GM19238 (cell line): ENCODE data around the gene ITGA2.

Source experiments
- DNase-seq: peaks from one replicate; pipeline ENCODE4 v3.0.0; 2011; ENCODE audit warnings: low spot score; ENCODE audit not compliant: insufficient read length

The ITGA2 gene

DNA sequence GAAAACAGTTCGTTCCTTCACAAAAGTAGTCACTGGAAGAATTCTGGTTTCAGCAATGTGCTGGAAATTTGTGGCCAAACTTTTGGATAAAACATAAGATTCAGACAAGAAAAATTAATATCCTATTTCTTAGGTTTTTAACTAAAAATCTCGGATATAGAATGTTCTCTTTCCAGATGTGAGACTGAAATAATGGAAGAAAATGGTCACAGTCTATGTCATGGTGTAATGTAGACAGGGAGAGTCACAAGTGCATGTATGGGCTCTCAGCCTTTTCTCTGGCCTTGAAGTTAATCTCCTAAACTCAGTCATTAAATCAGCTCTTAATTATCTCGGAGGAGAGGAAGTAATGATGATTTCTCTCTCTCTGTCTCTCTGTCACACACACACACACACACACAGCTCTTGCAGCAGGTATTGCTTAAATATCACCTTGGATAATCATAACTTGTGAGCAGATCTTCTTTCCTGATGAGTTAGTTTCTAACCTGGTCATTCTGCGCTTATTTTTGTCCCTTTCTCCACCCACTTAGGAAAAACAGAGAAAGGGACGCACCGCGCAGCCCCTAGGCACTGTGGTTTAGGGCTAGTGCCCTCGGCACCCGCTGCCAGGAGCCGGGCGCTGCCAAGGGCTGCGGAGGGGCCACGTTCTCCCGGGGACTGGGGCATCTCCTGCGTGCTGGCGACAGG lies 672 bp upstream of the ITGA2 start:
- DNase-seq, result no peak

DNA sequence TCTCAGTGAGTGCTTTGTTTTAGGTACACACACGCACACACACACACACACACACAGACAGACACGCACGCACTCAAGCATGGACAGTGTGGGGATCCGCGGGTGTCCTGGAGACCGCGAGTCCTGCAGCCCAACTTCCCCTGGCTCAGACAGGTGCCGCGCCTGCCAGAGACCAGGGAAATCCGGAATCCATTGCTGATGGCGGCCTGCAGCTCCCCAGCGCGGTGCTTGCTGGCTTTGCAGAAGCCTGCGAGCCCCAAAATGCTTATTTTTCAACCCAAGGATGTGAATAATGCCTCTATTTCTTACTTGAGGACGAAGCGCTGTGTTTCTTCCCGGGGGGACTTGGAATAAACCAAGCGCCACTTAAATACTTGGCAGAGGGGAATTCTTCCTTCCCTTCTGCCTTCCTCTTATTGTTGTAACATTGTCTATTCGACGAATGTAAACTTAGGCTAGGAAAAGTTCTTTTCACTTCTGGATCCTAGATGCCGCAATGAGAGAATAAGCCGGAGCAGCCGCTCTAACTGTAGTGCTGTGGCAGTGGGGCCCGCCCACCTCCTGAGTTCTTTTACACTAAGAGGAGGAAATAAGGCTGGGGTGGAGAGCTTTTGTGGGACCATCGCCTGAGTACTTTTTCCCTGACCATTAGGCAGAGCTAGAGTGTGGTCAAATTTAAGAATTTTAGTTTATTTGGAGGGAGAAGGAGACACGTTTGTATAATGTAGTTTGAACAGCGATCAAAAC lies 802 bp downstream of the ITGA2 start:
- DNase-seq, result no peak

DNA sequence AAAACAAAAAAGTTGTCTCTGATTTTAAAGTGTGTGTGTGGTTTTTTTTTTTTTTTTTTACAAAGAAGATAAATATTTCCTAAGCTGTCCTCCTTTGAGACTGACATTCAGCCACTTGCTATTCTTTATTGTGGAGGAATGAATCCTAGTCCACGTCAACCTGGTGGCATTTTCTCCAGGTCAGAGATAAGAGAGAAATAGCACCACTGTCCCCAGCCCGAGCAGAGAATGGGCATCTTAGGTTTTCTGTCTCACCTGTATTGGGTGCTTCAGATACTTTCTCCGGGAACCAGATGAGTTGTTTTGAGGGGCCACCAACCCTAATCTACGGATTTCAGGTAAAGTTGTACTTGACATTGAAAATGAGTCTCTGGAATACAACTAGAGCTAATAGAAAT lies 1.4 kb downstream of the ITGA2 start:
- DNase-seq, result no peak

DNA sequence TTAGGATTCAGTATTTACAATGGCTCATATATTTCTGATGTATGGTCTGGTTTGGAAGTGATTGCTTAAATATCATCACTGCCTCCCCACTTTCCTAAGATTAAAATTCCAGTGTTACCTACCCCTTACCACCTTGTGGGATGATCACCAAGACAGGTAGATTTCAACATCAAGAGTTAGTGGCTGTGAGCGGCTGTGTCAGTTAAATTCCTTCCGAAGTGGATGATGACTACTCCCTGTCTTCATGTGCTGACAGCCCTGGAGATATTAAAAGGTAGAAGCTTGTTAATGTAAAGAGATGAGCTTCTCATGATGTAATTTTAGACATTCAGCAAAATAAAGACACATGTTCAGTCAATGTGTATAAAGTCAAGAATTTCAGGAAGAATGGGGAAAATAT lies 4.2 kb downstream of the ITGA2 start:
- no peak for DNase-seq

DNA sequence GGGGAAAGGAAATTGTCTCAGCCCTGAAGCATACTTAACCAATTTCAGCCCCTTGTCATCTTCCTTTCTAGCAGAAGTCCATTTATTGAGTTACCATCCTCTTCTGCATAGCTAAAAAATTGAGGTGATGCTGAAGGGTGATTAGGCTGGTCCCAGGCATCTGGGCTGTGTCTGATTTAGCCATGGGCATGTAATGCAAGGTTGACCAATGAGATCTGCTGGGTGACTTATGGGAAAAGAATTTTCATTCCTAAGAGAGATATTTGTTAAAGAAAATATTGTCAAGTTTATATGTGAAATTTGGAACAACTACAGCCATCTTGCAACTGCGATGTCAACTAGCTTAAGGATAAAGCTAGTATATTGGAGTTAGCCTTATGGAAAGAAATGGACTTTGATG lies 5.1 kb downstream of the ITGA2 start:
- no peak for DNase-seq

DNA sequence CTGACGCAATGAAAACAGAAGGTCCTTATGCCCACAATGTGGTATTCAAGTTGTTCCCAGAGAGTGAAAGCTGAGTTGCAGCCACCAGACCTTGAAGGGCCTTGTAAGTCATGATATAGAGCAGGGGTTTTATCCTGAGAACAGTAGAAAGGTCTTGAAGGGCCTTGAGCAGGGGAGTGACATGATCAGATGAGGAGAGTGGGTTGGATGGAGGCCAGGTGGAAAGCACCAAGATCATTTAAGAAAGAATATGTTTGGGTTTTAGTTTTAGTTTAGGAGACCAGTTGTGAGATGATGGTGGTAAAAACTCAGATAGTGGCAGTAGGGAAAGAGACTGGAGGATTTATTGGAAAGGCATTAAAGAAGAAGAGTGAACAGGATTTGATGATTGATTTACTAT lies 5.9 kb downstream of the ITGA2 start:
- DNase-seq, result no peak

DNA sequence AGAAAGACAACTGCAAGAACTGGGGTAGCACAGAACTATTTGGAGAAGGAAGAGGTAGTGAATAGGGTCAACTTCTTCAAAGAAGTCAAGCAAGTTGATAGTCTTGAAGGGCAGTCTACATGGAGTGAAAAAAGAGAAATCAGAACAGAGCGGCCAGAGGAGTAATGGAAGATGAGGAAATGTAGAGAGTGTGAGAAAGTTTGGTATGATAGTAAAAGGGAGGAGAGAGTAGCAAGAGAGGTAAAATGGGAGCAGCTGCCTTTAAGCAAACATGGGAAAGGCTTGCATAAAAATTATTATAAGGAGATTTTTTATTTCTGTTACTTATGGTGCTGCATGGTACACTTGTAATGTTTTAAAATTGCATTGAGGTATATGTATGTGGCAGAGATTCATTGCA lies 6.8 kb downstream of the ITGA2 start:
- DNase-seq, result no peak

DNA sequence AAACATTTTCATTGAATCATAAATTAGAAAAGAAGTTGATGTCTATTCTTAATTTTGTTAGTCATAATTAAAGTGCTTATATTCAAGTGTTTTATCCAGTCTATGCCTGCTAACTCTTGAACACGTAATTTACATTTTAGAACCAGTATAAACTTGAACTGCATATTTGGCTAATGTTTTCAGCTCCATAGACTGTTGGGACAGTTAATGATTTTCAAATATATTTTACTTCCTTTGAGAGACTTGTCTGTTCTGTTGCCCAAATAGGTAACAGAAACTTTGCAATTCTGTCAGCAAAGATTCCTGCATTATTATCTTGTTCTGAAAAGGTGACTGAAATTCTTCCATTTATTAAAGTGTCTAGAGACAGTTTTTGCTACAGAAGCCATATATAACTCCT lies 7.8 kb downstream of the ITGA2 start:
- DNase-seq, result no peak

DNA sequence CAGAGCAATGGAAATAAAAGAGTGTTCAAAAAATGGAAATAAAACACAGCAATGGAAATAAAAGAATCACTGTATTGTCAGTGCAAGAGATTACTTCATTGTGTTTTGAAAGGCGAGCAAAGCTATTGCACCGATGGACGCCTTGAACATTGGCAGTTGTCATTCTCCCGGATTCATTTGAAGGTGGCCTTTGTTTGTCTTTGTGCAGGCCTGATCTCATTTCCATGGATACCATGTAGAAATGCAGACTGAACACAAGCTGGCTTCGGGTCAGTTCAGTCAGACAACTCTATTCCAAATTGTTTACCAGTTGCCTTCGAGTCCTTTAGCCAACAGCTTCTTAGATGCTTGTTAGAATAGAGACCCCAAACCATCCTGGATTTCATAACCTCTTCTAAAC lies 8.3 kb downstream of the ITGA2 start:
- no peak for DNase-seq

DNA sequence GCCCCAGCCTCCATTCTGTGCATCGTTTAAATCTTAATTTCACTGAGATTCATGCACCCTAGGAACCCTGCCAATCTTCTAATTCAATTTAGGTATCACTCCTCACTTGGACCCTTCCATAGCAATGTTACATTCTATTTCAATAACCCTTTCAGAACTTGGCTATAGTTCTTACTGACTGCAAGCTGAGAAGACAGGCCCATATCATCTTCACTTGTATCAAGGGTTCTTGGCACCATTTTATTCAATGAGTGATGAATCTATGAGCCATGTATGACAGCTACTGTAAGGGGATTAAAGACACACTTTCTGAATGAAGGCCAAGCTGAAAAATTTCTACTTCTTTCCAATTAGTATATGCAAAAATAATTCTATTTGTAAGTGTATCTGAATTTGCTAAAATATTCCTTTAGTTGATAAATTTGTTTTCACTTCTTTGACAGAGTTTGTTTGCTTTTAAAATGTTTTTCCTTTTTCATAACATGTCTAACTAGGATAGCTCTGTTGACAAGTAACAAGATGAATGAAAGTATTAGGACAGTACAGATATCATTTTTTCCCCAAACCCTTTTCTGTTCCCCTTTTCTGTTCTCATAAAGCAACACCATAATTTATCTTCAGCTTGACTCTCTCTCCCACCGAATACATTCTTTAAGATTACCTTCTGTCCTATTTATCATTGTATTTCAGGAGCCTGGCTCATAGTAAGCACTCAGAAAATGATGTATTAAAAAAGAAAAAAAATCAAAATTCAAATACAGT lies 9.6 kb downstream of the ITGA2 start:
- DNase-seq, result no peak

DNA sequence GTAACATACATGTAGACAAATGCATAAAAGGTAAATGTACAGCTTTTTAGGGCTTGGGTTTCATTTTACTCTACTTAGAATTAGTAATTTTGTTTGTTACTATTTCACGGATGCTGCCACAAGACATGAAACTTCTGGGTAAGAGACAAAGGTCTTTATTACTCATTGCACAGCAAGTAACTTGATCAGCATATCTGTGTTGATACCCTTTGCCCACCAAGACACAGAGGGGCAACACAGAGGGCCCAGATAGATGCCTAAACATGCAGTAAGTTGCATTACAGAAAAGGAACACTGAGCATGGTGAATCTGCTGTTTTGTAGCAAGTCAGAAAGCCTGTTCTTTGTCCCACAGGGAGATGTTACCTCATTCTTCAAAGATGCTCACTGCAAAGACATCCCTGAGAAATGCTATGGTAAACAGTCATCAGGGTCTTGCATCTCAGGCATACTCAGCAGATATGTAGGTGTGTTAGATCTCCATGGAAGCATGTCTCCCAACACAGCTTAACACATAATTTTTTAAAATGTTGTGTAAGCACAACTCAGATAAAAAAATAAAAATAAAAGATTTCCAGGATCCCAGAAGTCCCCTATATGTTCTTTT lies 10.3 kb downstream of the ITGA2 start:
- DNase-seq, result no peak

DNA sequence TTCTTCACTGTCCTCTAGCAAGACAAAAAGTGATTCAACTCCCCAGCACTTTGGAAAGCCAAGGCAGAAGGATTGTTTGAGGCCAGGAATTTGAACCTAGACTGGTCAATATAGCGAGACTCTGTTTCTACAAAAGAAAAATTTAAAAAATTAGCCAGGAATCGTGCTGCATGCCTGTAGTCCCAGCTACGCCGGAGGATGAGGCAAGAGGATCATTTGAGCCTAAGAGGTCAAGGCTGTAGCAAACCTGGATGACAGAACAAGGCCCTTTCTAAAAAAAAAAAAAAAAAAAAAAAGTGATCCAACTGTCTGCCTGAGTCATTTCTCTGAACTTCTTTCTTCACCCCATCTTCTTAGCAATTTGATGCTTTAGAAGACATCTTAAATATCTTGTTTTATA lies 12.4 kb downstream of the ITGA2 start:
- no peak for DNase-seq

DNA sequence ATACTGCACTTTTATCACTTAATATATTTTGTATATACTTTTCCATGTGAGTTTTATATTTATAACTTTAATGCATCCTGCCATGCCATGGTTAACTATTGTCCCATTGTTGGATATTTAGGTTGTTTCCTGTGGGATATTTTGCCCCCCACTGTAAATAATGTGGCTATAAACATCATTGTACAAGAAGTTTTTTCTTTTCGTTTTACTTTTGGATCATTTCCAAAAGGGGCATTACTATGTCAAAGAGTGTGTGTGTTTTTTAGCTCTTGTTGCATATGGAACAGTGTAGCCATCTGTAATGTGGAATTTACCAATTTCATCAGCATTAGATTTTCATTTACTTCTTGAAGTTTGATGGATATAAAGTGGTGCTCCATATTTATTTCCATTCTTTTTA lies 13.3 kb downstream of the ITGA2 start:
- DNase-seq, result no peak

DNA sequence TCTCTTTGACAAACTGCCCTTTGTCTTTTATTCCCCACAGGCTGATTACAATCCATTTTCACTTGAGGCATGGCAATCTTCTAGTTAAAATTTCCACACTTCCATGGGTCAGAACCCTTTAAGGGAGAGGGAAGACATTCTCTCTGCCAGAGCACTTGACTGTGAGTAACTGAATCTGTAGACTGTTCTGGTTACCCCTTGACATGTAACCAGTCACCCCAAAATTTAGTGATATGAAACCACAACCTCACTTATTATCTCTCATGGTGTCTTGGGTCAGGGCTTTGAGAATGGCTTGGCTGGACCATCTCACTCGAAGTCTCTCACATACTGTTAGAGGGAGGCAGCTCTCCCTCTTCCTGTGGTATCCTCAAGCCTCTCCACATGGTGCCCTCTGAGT lies 14.0 kb downstream of the ITGA2 start:
- DNase-seq, result no peak

DNA sequence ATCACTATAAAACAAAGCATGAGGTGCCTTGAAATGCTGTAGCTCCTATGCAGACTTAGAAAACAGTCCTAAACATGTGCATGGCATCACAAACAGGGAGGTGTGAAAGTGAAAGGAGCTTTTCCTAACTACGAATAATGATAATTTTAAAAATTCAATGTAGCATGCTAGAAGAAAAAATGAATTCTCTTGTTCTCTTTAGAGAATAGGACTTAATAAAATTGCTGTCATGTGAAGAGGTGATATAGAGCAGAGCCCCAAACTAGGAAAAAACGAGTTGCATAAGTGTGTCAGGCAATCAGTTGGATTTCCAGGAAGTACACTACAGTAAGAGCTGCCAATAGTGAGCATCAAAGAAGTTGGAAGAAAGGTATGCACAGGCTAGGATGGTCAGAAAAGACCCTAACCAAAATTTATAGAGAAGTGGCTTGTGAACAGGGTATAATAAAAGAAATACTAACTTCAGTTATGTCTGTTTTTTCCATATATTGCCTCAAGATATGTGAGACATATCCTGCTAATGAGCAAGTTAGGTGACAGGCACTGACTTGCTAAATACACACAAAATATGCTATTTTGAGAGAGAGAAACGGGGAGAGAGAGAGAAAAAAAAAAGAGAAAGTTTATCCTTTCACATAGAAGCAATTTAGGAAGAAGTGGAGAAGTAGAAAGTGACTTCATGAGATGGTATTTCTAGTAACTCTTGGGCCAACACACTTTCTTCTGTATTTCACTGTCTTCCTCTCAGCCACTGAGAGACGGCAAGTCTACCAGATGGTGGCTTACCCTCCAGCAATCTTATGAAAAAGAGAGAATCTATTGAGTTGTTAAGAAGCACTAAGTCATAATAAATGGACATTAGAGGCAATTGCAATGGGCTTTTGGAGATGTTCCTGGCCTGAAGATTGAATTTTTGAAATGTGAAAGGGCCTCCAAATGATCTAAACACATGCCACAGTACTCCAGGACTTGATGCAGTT lies 18.0 kb downstream of the ITGA2 start:
- no peak for DNase-seq

DNA sequence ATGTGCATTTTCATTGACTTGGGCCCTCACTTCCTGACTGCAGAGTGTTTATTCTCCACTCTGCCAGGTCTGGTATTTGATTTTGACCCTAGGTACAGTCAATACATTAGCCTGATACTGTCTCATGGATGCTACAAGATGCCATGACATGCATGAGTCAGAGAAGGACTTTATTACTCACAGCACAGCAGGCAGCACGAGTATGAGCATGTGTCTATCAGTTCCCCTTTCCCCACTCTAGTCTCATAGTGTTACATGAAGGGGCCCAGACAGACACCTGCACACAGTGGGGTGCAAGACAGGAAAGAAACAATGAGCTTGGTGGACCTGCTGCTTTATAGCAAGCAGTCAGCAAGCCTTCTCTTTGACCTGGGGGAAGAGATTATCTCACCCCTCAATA lies 19.6 kb downstream of the ITGA2 start:
- DNase-seq, result no peak

DNA sequence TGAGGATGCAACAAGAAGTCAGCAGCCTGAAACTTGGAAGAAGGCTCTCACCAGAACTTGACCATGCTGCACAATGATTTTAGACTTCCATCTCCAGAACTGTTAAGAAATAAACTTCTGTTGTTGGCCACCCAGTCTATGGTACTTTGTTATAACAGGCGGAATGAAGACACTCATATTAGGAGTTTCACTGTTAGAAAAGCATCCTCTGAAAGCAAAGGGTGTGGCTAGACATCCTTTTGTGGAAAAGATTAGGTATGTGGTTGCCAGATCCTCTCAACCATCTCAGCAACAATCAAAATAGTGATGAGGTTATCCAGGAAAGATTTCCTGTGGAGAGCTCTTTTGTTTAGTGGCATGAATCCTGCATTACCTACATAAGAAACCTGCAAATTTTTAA lies 20.7 kb downstream of the ITGA2 start:
- DNase-seq, result no peak

DNA sequence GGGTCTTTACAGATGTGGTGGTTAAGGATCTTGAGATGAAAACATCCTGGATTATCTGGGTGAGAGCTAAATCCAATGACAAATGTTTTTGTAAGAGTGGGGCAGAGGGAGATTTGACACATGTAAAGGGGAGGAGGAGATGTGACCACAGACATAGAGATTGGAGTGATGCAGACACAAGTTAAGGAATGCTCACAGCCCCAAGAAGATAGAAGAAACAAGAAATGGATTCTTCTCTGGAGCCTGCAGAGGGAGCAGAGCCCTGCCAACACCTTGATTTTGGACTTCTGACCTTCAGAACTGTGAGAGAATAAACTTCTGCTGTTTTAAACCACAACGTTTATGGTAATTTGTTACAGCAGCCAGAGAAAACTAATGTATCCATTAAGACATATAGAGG lies 21.7 kb downstream of the ITGA2 start:
- DNase-seq, result no peak

DNA sequence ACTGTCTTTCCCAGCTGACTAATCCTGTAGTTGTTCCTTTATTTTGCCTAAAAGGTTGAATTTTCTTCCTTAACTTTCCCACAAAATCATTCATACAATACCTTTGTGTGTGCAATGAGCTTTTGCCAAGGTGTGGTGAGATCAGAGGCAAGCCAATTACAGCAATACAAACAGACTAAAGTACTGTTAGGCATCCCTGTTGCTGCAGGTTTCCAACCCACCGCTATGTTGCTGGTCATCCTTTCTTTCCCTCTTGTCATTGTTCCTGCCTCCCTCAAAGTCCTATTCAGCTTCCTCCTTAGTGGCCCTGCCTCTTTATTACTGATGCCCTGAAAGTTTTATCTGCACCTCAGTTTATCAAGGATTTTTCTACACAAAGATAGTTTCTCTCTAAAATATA lies 22.1 kb downstream of the ITGA2 start:
- no peak for DNase-seq

DNA sequence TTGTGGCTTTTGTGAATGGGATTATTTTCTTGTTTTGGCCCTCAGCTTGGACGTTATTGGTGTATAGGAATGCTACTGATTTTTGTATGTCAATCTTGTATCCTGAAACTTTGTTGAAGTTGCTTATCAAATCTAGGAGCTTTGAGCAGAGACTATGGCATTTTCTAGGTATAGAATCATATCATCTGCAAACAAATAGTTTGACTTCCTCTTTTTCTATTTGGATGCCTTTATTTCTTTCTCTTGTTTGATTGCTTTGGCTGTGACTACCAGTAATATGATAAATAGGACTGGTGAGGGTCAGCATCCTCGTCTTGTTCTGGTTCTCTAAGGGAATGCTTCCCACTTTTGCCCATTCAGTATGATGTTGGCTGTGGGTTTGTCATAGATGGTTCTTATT lies 24.7 kb downstream of the ITGA2 start:
- DNase-seq, result no peak

DNA sequence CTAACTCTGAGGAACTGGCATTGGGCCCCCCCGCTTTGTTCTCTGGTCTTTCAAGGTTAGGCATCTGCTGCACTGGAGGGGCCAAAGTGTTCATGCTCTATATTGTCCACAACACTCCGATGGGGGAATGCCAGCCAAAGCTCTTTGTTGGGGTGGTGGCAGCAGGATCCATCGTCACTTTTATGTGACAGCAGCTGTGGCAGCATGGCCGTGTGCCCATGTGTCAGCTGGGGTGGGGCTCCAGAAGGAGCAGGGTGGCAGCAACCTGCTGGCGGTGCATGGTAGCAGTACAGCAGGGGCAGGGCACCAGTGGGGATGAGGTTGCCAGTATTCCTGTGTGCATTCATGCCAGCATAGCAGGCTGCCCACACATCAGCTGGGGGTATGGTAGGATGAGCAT lies 28.2 kb downstream of the ITGA2 start:
- no peak for DNase-seq
